Right lung (tissue), 10 donors: ENCODE measurements around the gene TPSAB1. TPM values are rescaled to one million over a fixed set of nuclear protein-coding genes. Genes with fewer than 3 reads are reported as not detected.
"Not testable (repeated sequence)": the region's sequence is repeated elsewhere in the genome, so short reads cannot be mapped to it uniquely, and the experiment has no call there.

Source experiments
- DNase-seq, 2 donors: peaks; one replicate each; pipeline ENCODE4 v3.0.0-alpha.2; 2013
- long read RNA-seq, 8 donors: transcript quantifications; one replicate each; lab custom pipeline, GENCODE V29; 2026
- polyA plus RNA-seq, 5 donors: library from polyadenylated mRNA; unstranded; fragments of 120-200 nt; gene quantifications; one replicate each; pipeline versions ENCODE4 v1.2.1 to v1.2.3, GENCODE V29; 2013; ENCODE audit warnings: inconsistent platforms in 1 of 5, low replicate concordance in 1 of 5; ENCODE audit not compliant: insufficient read length in 5 of 5, insufficient read depth in 1 of 5

The TPSAB1 gene
- under 1 TPM in 1 of 5 donors, not detected in 4; 0.27 TPM for polyA plus RNA-seq
- long read RNA-seq, donor 1, result 0 reads
- long read RNA-seq, donor 2, result 0 reads
- long read RNA-seq, donor 3, result 0 reads
- long read RNA-seq, donor 4, result 0 reads
- long read RNA-seq, donor 5, result 0 reads
- long read RNA-seq, donor 6, result 0 reads
- long read RNA-seq, donor 7, result 0 reads
- long read RNA-seq, donor 8, result 0 reads

- not testable (repeated sequence) for DNase-seq
Observed at GRCh38 chr16:1240436-1240835, at the start of gene TPSAB1. Gene TPSAB1 (plus strand): TSS chr16:1240705. CDS start chr16:1240939, 234 bp downstream.

DNA sequence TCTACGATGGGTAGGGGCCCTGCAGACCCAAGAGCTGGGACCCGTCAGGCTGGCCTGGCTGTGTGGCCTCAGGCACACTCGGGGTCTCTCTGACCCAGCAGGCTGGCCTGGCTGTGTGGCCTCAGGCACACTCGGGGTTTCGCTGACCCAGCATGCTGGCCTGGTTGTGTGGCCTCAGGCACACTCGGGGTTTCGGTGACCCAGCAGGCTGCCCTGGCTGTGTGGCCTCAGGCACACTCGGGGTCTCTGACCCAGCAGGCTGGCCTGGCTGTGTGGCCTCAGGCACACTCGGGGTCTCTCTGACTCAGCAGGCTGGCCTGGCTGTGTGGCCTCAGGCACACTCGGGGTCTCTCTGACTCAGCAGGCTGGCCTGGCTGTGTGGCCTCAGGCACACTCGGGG is 49.7 kb upstream of the TPSAB1 start:
- DNase-seq, result not testable (repeated sequence)

GRCh38 chr16:1192384-1193073 is 48.0 kb upstream of the TPSAB1 start:
- no peak for DNase-seq

DNA sequence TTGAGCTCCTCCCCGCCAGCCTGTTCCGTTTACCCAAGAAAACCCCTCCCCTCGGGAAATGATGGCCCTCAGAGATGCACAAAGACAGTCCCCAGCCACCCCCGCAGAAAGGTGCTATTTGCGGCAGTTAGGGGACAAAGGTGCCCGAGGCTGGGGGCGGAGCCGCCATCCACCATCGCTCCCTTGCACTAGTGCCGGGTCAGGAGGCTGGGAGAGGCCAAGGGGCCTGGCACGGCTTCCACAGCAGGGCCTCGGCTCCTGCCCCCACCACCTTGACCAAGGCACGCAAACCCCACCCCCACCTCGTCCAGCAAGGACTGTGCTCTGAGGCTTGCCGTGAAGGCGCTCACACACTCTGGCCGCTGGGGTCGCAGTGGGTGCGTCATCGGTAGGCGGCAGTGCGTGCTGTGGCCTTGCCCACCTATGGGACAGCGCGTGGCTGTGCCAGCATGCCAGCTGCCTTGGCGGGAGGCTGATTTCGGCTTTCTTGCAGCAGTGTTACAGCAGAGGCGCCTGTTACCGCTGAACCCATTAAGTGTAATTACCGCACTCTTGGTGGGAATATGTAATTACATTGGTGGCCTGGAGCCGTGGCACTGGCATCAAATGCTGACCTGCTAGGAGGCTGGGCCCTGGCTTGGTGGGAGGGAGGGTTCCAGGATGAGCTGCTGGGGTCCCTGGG is 47.2 kb upstream of the TPSAB1 start:
- no peak for DNase-seq

DNA sequence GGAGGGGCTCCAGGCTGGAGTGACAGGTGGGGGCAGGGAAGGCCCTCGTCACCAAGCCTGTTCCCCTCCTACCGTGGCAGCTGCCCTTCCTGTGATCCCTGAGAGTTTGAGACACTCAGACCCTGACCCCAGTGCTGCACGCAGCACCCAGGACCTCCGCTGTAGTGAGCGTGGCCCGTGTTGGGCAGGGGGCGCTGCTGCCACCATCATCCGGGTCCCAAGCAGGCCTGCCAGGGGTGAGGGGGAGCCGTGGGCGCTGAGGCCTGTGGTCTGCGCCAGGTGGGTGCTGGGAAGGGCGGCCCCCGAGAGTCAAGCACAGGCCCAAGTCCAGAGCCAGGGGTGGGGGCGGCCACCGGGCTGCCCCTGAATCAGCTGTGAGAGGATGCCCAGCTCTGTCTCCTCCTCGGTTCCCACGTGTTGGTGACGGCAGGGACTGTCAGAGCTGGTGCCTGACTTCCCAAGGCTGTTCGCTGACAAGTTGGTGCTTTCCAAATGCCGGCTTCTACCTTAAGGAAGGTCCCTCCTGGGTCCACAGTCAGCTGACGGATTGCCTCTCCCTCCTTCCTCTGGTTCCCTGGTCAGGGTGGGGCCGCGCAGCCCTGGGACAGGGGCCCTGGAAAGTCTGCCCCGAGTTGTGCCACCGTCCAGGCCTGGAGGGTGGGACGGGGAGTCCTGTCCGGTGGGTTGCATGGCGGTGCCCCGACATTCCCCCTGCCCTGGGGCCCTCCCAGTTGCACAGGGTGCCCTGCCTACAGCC is 46.5 kb upstream of the TPSAB1 start:
- DNase-seq, result no peak

DNA sequence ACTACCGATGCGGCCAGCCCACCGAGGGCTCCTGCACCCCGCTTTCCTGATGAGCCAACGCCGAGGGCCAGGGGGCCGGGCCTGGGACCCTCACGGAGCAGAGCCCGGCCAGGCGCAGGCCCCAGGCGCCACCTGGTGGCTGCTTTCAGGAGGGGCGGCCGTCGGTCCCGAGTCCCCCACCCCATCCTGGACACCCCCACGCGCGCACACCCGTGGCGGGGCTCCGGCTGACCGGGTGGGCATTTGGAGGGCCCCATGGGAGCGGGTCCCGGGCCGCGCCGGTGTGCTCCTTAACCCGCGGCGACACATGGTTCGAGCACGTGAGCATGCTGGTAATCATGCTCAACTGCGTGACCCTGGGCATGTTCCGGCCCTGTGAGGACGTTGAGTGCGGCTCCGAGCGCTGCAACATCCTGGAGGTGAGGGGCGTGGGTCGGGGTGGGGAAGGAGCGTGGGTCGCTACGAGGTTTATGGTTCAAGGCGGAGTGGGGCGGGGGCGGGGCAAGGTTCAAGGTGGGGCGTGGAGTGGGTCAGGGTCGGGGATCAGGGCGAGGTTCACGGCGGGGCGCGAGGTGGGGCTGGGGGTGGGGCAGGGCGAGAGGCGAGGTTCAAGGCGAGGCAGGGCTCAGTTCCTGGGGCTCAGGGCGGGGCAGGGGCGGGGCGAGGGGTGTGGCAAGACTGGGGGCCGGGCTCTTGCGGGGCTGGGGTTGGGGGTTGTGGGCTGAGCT is 45.7 kb upstream of the TPSAB1 start:
- no peak for DNase-seq

DNA sequence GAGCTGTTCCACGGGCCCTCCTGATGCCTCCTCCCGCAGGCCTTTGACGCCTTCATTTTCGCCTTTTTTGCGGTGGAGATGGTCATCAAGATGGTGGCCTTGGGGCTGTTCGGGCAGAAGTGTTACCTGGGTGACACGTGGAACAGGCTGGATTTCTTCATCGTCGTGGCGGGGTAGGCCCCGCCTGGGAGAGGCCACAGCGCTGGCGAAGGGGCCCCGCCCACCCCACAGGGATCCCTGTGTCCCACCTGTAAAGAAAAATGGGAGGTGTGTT is 45.2 kb upstream of the TPSAB1 start:
- no peak for DNase-seq

DNA sequence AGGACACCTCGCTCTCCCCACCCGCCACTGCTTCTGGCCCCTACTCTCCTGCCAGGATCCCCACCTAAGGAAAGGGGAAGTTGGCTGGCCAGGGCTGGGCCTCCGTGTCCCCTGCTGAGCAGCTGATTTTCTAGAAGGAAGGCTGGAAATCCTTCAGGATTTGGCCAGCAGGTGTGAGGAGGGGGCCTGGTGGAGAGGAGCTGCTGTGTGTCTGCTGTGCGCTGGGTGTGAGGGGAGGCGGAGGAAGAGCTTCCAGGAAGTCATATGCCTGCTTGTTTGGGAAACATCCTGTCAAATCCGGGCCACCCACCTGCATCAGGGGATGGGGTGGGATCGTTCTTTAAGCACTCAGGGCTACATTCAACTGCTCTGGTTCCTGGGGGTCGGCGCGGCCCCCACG is 44.0 kb upstream of the TPSAB1 start:
- no peak for DNase-seq

GRCh38 chr16:1197237-1197866 is 43.2 kb upstream of the TPSAB1 start:
- DNase-seq, result no peak

DNA sequence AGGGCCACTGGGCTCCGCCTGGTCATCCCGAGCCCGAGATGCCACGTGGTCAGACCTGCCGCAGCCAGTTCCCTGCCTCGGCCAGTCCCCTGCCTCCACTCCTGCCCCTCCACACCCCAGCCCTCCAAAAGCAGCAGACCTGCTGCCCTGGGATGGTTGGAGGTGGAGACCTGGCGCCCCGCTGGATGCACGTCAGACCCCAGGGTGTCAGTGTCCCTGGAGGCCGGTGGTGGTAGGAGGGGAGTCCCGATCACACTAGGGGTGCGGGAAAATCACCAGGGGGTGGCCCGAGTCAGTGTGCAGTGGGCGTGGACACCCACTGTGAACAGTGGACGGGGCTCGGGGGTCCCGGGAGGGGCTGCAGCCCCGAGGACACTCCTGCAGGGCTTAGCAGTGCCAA is 42.3 kb upstream of the TPSAB1 start:
- no peak for DNase-seq

DNA sequence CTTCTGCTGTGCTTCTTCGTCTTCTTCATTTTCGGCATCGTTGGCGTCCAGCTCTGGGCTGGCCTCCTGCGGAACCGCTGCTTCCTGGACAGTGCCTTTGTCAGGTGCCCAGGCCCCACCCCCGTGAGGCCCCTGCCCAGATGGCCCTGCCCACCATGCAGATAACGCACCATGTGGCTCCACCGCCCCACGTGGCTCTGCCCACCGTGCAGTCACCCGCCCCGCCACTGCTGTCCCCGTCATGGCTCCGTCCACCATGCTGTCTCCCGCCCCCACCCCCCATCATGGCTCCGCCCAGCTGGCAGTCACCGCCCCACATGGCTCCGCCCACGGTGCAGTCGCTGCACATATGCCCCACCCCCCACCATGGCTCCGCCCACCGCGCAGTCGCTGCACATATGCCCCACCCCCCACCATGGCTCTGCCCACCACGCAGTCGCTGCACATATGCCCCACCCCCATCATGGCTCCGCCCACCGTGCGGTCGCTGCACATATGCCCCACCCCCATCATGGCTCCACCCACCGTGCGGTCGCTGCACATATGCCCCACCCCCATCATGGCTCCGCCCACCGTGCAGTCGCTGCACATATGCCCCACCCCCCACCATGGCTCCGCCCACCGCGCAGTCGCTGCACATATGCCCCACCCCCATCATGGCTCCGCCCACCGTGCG is 41.7 kb upstream of the TPSAB1 start:
- not testable (repeated sequence) for DNase-seq

DNA sequence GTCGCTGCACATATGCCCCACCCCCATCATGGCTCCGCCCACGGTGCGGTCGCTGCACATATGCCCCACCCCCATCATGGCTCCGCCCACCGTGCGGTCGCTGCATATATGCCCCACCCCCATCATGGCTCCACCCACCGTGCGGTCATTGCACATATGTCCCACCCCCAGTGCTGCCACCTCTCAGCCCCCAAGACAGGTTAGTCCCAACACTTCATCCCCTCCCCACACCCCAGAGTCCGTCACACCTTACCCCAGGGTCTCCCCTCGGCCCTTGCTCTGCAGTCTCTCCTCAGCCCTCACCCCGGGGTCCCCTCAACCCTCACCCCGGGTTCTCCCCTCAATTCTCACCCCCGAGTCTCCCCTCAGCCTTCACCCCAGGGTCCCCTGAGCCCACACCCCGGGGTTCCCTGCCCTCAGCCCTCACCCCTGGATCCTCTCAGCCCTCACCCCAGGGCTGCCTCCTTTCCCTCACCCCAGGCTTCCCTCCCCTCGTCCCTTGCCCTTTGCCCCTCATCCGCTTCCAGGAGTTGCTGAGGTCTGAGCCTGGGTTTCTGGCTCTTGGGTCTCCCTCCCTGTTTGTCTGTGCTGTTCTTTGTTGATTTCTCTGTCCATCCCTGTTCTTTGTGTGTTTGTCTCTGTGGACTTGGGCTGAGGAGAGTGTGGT is 41.0 kb upstream of the TPSAB1 start:
- no peak for DNase-seq

DNA sequence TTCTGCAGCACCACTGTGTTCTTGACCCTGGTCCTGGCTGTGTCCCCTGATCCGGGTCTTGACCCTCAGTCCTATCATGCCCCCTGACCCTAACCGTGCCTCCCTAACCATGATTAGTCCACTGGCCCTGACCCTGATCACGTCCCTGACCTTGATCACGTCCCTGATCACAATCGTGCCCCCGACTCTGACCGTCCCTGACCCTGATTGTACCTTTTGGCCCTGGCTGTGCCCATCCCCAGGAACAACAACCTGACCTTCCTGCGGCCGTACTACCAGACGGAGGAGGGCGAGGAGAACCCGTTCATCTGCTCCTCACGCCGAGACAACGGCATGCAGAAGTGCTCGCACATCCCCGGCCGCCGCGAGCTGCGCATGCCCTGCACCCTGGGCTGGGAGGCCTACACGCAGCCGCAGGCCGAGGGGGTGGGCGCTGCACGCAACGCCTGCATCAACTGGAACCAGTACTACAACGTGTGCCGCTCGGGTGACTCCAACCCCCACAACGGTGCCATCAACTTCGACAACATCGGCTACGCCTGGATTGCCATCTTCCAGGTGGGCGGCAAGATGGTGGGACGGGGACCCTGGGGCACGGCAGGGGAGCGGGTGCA is 40.4 kb upstream of the TPSAB1 start:
- DNase-seq, result no peak

DNA sequence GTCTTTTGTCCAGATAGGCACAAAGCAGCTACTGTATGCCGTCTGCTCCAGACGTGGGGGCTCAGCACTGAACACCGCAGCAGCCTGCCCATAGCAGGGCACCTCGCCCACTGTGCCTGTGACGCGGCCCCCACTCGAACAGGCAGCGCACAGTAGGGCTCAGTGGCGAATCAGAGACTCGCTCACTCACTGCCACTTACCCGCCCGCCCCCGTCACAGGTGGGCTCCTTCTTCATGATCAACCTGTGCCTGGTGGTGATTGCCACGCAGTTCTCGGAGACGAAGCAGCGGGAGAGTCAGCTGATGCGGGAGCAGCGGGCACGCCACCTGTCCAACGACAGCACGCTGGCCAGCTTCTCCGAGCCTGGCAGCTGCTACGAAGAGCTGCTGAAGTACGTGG is 39.1 kb upstream of the TPSAB1 start:
- no peak for DNase-seq

DNA sequence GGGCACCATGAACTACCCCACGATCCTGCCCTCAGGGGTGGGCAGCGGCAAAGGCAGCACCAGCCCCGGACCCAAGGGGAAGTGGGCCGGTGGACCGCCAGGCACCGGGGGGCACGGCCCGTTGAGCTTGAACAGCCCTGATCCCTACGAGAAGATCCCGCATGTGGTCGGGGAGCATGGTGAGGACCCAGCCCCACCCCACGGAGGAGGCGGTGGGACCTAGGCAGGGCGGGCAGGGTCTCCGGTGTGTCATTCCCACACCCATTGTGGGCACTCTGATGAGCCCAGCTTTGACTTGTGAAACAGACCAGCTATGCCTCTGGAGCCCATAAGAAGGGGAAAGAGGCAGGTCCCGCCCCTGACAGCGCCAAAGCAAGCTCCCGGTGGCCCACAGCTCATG is 38.2 kb upstream of the TPSAB1 start:
- DNase-seq, result no peak

DNA sequence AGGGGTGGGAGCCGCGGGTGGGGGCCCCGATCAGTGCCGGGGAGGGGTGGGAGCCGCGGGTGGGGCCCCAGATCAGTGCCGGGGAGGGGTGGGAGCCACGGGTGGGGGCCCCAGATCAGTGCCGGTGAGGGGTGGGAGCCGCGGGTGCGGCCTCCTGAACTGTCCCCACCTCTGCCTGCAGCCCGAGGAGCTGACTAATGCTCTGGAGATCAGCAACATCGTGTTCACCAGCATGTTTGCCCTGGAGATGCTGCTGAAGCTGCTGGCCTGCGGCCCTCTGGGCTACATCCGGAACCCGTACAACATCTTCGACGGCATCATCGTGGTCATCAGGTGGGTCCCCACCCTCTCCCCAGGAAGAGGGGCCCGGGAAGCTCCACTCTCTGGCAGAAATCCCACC is 35.6 kb upstream of the TPSAB1 start:
- no peak for DNase-seq

DNA sequence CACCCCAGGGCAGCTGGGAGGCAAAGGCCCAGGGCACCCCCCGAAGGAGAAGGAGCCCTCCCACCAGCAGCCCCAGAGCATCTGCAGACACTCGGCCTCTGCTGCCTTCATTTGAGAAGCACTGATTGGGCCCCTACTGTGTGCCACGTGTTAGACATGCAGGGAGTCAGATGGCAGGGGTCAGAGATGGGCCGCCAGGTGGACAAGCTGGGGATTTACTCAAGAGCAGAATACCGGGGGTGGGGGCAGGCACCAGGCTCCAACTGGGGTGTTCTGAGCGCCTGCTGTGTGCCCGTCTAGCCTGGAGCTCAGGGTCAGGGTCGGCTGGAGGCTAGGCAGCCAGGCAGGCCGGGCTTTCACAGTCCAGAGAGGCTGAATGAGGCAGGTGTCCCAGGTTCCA is 34.2 kb upstream of the TPSAB1 start:
- no peak for DNase-seq

GRCh38 chr16:1206786-1207185 is 33.7 kb upstream of the TPSAB1 start:
- DNase-seq, result no peak

DNA sequence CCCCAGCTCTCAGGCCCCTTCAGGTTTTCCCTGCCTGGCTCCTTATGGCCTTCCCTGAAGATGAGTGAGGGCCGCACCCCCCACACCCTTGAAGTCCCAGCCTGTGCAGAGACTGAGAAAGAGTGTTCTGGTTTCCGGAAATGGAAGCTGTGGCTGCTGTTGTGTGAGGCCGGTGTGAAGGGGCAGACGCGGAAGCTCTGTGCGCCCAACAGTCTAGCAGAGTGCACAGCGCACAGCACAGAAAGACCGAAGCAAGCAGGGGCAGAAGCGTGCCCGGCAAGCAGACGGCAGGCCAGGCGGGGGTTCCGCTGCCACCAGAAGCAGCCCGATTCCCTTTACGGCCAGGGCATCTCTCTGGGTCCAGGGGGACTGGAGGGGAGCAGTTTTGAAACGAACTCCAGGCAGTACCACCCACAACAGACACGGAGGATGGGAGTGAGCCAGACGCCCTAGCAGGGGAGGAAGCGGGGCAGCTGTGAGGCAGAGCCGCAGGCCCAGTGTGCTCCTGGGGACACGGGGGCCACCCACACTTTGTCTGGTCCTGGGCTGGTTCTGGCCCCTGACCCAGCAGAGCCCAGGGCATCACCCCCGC is 32.2 kb upstream of the TPSAB1 start:
- DNase-seq, result no peak
